SK-N-MC (cell line): Measurements from ENCODE around the gene TMEM86B.

Source experiments
- EZH2 ChIP-seq: fragments of 200-600 bp; sonication (generic); IDR thresholded peaks from one replicate; pipeline ENCODE4 v1.6.1; 2017; ENCODE audit warnings: antibody characterized with exemption
- FOXP2 ChIP-seq: optimal IDR thresholded peaks from 2 replicates; pipeline ENCODE3; 2011; ENCODE audit warnings: mild to moderate bottlenecking, moderate library complexity; ENCODE audit not compliant: insufficient read depth; ENCODE audit errors: extremely low read length, control extremely low read depth

- TF ChIP-seq EZH2 (no peak), FOXP2 (no peak)
Observed at GRCh38 chr19:55262359-55262758, 33.8 kb upstream of the TMEM86B start.
